HG03469 (cell line): Measurements from ENCODE around the gene HOXA10.

Experiments
- ATAC-seq: cut with Tn5 transposase; IDR thresholded peaks from one replicate; pipeline ENCODE4 v1.9.1; 2021; ENCODE audit warnings: mild to moderate bottlenecking, moderate library complexity, moderate number of reproducible peaks; ENCODE audit not compliant: unreplicated experiment

The HOXA10 gene

GRCh38 chr7:27203964-27204594 lies 30.0 kb upstream of the HOXA10 start:
- no peak for ATAC-seq

GRCh38 chr7:27203365-27203953 lies 29.3 kb upstream of the HOXA10 start:
- no peak for ATAC-seq

DNA sequence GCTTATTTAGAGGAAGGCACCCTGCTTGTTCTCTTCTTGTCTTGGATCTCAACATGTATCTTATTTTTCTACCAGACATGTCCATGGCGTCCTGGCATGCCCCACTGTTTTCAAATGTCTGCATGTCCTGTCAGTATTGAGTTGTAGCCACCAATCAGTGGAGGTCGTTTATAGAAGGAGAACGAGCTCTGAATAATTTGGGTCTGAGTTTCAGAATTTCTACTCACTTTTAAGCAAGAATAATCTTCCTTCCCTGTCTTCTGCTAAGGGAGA lies 28.7 kb upstream of the HOXA10 start:
- no peak for ATAC-seq

DNA sequence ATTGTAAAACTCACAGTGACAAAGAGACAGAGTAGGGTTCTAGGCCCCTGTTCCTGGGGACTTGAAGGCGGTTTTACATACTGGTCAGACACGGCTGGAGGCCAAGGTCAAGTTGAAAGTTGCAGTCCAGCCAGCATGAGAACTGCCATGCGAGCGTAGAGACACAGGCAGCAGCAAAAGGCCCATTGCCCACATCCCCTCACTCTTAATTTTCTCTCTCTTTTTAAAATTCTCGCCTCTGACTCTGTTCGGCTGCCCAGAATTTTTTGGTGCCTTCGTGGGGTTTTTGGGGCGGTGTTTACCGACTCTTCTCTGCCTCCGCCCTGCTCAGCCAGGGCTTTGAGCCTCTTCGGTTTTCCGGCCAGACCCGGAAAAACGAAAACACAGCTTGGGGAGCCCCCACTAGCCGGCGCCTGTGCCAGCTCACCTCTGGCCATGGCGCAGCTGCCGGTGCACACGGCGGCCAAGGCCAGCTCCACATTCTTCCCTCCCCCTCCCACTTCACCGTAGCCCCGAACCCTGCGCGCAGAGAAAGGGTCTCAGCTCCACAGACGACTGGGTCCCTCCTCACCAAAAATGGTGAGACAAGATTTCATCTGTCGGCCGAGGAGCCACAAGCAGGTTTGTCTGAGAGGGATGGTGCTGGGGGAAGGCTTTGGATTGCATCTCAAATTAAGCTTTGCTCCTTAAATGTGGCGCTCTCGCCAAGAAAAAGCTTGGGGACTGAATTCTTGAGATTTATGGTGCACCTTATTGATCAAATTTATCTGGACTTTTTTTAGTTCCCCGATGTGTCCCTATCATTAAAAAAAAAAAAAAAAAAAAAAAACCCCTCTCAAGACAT lies 28.1 kb upstream of the HOXA10 start:
- ATAC-seq, result no peak

DNA sequence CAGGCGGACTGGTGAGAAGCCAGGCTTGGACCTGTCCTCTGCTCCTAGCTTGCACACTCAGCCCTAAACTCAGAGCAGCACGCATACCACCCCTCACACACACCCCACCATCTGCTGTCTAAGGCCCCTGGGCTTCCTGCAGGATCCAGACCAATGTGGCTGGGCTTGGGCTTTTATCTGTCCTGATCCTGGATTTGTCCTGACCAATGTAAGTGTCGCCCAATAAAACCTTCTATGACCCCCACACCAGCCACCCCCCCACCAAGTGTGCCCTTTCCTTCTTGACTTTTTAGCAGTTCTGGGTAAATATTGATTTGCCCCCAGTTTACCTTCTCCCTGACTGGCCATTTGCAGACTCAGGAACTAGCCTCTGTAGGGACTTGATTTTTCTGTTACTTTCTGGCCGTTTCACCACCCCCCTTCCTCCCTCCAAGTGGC lies 27.5 kb upstream of the HOXA10 start:
- ATAC-seq, result no peak

DNA sequence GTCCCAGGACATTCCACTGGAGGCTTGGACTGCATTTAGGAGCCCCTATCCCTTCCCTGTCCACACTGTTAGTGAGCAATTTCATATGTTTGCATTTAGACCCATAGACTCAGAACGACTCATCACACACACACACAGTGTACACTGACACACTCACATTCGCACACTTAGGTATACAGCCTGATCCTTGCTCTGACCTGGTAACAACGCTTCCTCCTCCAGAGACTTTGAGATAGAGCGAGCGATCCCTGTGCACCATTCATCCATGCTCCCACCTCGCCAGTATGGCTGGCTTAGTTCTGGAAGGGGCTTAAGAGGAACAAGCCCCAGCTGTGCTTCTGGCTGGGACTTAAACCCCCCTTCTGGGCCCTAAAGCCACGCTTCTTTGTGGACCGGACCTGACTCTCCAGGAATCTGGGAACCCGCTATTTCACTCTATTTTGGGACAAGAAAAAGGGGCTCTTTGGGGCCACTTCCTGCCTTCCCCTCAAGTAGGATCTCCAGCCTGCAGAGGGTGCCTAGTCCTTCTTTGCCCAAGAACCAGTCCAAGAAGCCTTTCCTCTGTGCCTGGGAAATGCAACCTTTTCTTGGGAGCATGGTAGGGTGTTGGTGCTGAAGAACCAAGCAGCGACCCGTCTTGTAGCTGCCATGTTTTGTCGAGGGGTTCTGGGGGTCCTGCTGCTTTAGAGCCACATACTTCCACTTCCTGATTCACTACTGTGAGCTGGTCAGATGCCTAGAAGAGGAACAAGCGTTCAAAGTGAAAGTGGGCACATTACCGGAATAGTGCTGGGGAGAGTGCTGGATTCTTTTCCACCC lies 26.9 kb upstream of the HOXA10 start:
- ATAC-seq, result no peak

- no peak for ATAC-seq
Measured at GRCh38 chr7:27199849-27200760, 26.0 kb upstream of the HOXA10 start, which contains the start of gene HOXA13. HOXA13 (minus strand) TSS chr7:27200091; CDS start chr7:27200077, 14 bp downstream.

DNA sequence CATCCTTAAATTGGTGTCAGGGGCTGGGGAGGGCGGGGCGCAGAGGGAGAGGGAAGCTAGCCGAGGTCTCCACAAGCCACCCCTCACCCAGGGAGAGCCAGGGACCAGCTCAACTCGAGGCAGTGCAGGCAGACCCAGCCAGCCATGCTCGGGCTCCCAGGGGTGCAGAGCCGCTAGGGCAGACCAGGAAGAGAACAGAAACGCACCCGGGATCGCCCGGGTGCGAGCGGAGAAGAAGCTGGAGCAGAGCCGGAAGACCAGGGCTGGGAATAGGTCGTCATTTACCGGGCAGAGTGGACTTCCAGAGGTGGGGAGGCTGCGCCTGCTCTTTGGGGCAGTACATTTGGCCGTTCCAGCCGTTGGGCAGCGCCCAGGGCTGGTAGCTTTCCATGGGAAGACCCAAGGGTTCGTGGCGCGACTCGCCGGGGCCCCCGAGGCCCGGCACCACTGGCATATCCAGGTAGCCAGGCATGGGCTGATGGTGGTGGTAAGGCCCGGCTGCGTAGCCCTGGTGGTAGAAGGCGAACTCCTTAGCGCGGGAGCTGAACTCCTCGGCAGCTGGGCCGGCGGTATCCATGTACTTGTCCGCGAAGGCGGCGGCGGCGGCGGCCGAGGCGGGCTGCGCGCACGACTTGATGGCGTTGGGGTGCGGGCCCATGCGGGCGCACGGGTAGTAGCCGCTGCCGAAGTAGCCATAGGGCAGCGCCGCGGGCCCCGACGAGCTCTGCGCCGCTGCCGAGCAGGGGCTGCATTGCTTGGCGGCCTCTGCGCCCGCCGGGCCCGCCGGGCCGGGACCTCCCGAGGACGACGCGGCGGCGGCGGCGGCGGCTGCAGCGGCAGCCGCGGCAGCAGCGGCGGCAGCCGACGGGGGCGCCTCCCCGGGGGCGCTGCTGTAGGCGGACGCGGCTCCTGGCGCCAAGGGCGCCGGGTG lies 25.0 kb upstream of the HOXA10 start:
- ATAC-seq, result no peak

- no peak for ATAC-seq
Measured at GRCh38 chr7:27198138-27198841, 24.2 kb upstream of the HOXA10 start.

- ATAC-seq, result no peak
Measured at GRCh38 chr7:27197137-27198042, 23.3 kb upstream of the HOXA10 start.

DNA sequence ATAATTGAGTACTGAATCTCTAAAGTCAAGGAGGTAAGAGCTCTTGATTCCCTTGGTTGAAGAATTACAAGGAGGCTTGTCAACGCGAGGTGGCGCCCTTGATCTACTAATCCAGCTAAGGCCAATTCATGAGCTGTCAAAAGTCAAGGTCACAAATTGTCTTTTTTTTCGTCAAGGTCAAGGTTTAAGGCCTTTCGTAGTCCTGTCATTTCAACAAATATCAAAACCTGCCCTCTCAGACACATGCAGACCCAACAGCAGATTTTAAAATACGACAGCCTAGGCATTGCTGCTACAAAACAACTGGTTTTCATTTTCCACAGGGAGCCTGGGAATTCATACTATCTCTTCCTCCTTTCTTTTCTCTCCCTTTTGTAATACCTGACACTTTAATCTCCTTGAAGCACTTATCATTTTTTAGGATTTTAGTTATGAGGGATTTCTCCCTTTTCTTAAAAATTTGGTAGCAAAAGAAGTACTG lies 22.2 kb upstream of the HOXA10 start:
- no peak for ATAC-seq

DNA sequence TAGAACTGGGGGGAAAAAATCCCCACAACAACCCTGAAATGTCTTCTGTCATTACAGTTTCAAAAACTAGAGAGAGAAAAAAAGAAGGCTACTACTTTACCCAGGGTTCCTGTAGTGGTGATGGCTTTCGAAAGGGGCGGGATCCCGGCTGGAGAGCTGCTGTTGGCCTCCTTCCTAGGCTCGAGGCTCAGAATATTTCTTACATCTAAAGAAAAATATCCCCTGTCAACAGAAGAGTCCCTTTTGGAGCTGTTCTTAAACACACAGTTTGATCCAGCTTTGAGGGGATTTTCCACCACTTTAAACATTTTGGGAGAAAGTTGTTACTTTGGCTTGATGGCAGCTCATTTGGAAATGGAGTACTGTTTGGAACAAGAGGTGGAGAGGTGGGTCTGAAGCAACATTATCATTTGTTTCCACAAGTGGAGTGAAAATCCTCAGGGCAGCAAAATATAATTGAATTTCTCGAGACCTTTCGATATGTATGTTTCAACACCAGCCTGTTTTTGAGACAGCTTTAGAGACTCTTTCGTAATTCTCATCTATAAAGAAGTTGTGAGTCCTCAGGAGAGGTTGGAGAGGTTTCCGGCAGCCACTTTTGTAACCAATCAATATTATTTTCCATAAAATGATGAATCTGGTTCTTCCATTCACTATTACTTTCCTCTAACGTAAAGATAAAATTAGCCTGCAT lies 20.7 kb upstream of the HOXA10 start:
- no peak for ATAC-seq

- ATAC-seq, result no peak
Measured at GRCh38 chr7:27194002-27194352, 19.9 kb upstream of the HOXA10 start.

DNA sequence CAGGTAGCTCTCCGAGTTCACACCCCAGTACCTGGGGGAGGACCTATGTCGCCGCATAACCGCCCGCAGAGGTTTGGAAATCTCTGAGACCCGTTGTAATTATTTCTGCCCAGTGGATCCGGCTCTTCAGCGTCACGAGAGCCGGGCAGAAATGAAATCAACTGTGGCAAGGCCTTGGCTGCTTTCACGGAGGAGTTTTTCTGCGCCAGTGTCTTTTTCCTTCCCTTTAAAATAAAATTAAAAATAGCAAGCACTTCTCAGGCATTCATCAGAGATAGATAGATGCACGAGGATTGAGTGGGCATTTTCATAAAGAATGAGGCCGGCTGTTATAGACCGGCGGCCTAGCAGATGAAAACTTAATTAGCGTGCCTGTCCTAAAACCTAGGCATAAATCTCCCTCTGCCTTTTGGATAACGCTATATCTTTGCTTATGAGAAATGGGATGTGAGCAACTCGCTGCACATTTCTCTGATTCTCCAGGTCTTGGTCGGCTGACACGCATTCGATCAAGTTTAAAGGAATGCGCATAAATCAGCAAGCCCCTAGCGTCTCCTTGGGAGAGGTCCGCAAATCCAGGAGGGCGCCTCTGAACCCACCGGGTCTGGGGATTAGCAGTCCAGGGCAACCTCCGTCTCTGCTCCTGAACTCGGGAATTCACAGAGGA lies 19.3 kb upstream of the HOXA10 start:
- no peak for ATAC-seq

DNA sequence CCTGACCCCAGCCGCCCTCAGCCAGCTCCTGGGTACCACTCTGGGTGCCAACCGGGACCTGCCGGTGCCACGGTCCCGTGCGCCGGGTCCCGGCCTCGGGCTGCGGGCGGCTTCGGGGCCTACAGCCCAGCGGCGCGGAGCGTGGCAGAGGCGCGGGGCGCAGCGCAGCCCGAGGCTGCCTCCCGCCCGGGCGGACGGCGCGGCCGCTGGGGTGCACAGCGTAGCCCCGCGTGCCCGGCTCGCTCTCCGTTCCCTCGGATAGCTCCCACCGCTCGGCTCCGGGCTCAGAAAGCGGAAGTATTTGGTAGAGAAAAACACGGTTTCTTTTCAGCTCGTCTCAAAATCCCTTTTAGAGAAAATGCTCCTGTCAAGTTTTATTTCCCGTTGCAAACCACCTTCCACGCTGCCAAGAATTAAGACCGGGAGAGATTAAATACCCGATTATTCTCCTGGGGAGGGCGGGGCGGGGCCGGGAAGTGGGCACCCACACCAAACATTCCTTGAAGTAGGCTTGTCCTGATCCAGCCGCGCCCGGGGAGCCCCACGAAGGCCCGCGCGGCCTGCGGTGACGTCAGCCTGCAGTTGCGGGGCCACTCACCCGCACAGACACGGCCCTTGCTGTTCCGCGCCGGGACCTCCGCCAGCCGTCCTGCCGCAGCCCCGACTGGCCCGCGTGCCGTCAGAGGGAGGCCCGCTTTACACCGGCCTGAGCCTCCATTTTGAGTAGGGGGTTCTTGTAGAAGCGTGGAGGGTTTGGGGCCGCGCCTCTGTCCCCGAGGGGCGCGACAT lies 18.6 kb upstream of the HOXA10 start:
- no peak for ATAC-seq
